GM12878 (cell line): ENCODE measurements around the gene SCARB1. TPM values are rescaled to one million over a fixed set of nuclear protein-coding genes. Genes with fewer than 3 reads are reported as not detected.

Experiments
- ATAC-seq: fragments of 200-7000 bp; cut with Tn5 transposase; 3 replicates; pipeline ENCODE4 v1.9.1; 2020; ENCODE audit warnings: mild to moderate bottlenecking, moderate library complexity
- BruUV-seq: library from RNA; stranded (reverse); fragments of 400-500 nt; replicated peaks from 2 replicates; lab custom pipeline; 2021; lab: Mats Ljungman, UMichigan
- CTCF ChIA-PET: fragments of 300-600 bp; sonication (Branson Sonifier 250); formaldehyde crosslinking; extraction: SDS; loops from one replicate; lab custom pipeline; 2021; ENCODE audit warnings: inconsistent platforms; lab: Yijun Ruan, JAX
- POLR2A ChIA-PET: fragments of 350-600 bp; formaldehyde crosslinking; extraction: SDS; loops from one replicate; lab custom pipeline; 2021; ENCODE audit warnings: inconsistent platforms; lab: Charles Lee
- RAD21 ChIA-PET: fragments of 300-600 bp; sonication (Branson Sonifier 250); formaldehyde crosslinking; loops from one replicate; lab custom pipeline; 2023; ENCODE audit warnings: antibody characterized with exemption; ENCODE audit not compliant: unreplicated experiment; lab: Charles Lee
- SMC1A ChIA-PET: fragments of 300-600 bp; sonication (Branson Sonifier 250); formaldehyde crosslinking; loops from one replicate; lab custom pipeline; 2023; ENCODE audit not compliant: unreplicated experiment, uncharacterized antibody; lab: Charles Lee
- DNase-seq: peaks from one replicate; pipeline ENCODE4 v3.0.0-alpha.2; 2011; ENCODE audit warnings: low read depth, low spot score
- FAIRE-seq: peaks from 3 replicates; lab custom pipeline; 2011; peaks lifted over from hg19 to GRCh38; lab: Jason Lieb, UNC
- H2AFZ ChIP-seq: 2 replicates; pipeline ENCODE4 v1.6.0; 2011; ENCODE audit warnings: low read depth, low read length, control low read depth; ENCODE audit not compliant: control insufficient read depth
- H3K27ac ChIP-seq: 2 replicates; pipeline ENCODE4 v1.5.1; 2011; ENCODE audit warnings: control low read depth; ENCODE audit not compliant: control insufficient read depth, insufficient read depth
- H3K27me3 ChIP-seq, 2 experiments: replicated peaks in 1 of 2; 2 replicates each; pipeline versions ENCODE4 v1.6.0 to v1.6.1; 2011; ENCODE audit warnings: low read length in 1 of 2; ENCODE audit not compliant: control insufficient read depth in 2 of 2, insufficient read depth in 2 of 2
- H3K36me3 ChIP-seq, 2 experiments: 2 replicates each; pipeline ENCODE4 v1.5.1; 2011; ENCODE audit warnings: low read length in 1 of 2; ENCODE audit not compliant: control insufficient read depth in 2 of 2, insufficient read depth in 2 of 2
- H3K4me1 ChIP-seq: 2 replicates; pipeline ENCODE4 v1.6.1; 2011; ENCODE audit warnings: mild to moderate bottlenecking, low read length, moderate library complexity, mixed read lengths; ENCODE audit not compliant: control insufficient read depth, insufficient read depth
- H3K4me2 ChIP-seq: 2 replicates; pipeline ENCODE4 v1.6.0; 2011; ENCODE audit warnings: control low read depth; ENCODE audit not compliant: control insufficient read depth, insufficient read depth
- H3K4me3 ChIP-seq: fragments of 200-600 bp; sonication (generic); 2 replicates; pipeline ENCODE4 v1.5.1; 2016
- H3K79me2 ChIP-seq: 2 replicates; pipeline ENCODE4 v1.6.0; 2011; ENCODE audit warnings: low read length; ENCODE audit not compliant: control insufficient read depth, insufficient read depth
- H3K9ac ChIP-seq: 2 replicates; pipeline ENCODE4 v1.8.0; 2011; ENCODE audit warnings: low read length, control low read depth, mixed read lengths; ENCODE audit not compliant: control insufficient read depth, insufficient read depth
- H3K9me3 ChIP-seq: replicated peaks from 3 replicates; pipeline ENCODE4 v1.5.1; 2011; ENCODE audit warnings: mild to moderate bottlenecking, low read length; ENCODE audit not compliant: control insufficient read depth, insufficient read depth
- H4K20me1 ChIP-seq: 2 replicates; pipeline ENCODE4 v1.6.0; 2011; ENCODE audit not compliant: control insufficient read depth, insufficient read depth
- CHD2 ChIP-seq: IDR thresholded peaks from 2 replicates; pipeline ENCODE4 v1.6.1; 2011; ENCODE audit warnings: low read depth, low read length, improper control_type of control experiment, borderline replicate concordance
- CREB1 ChIP-seq: IDR thresholded peaks from 2 replicates; pipeline ENCODE4 v1.6.1; 2012; ENCODE audit warnings: low read depth, mild to moderate bottlenecking, inconsistent platforms
- EED ChIP-seq: sonication (generic); IDR thresholded peaks from 2 replicates; pipeline ENCODE4 v1.6.1; 2016; ENCODE audit warnings: antibody characterized with exemption, low read depth
- EZH2 ChIP-seq: IDR thresholded peaks from 2 replicates; pipeline ENCODE4 v1.6.1; 2012; ENCODE audit warnings: low read depth, mild to moderate bottlenecking, control low read depth, inconsistent platforms, low read length, borderline replicate concordance; ENCODE audit not compliant: control insufficient read depth
- GATAD2B ChIP-seq: fragments of 450-650 bp; conservative IDR thresholded peaks from 2 replicates; pipeline ENCODE4 v1.6.1; 2017; ENCODE audit warnings: low read depth, mild to moderate bottlenecking, moderate library complexity
- IRF4 ChIP-seq: IDR thresholded peaks from 2 replicates; pipeline ENCODE4 v1.6.1; 2011; ENCODE audit warnings: low read depth, low read length
- RCOR1 ChIP-seq: conservative IDR thresholded peaks from 2 replicates; pipeline ENCODE4 v1.6.1; 2012; ENCODE audit warnings: low read depth, low read length, improper control_type of control experiment
- SUPT20H ChIP-seq: IDR thresholded peaks from 2 replicates; pipeline ENCODE4 v1.6.1; 2011; ENCODE audit warnings: low read depth, mild to moderate bottlenecking, low read length, moderate library complexity, borderline replicate concordance; ENCODE audit not compliant: control insufficient read depth
- TBL1XR1 ChIP-seq: IDR thresholded peaks from 2 replicates; pipeline ENCODE4 v1.6.1; 2012; ENCODE audit warnings: low read depth, low read length, improper control_type of control experiment
- ZNF622 ChIP-seq: fragments of 450-650 bp; IDR thresholded peaks from 2 replicates; pipeline ENCODE4 v1.6.1; 2017; ENCODE audit warnings: mild to moderate bottlenecking, inconsistent platforms
- WGBS: methylation state at CpG from one replicate; pipeline ENCODE4 v1.1.6; 2016; ENCODE audit warnings: low lambda C conversion rate; ENCODE audit not compliant: insufficient replicate concordance, insufficient coverage; ENCODE audit errors: missing lambda C conversion rate; 5-methylcytosine and 5-hydroxymethylcytosine counted together
- in situ Hi-C: fragments of 300-500 bp; cut with MboI; formaldehyde crosslinking; loops from 9 replicates; pipeline ENCODE4 v1.14.3; 2018; ENCODE audit warnings: mixed read lengths
- intact Hi-C: fragments of 100-400 bp; cut with micrococcal nuclease; formaldehyde crosslinking; loops from one replicate; pipeline ENCODE4 v1.14.2; 2022; ENCODE audit not compliant: unreplicated experiment
- polyA plus RNA-seq, 11 experiments: library from polyadenylated mRNA; depleted of rRNA in 4 of 11; unstranded in 6 of 11; stranded (reverse) in 5 of 11; fragments of >200 nt; fragmentation: Nextera tagmentation in 4 of 11; fragmentation: Illumina TruSeq in 1 of 11; extraction: Ambion mirVana in 4 of 11; extraction: Trizol in 1 of 11; gene quantifications; 1 replicate in 1 of 11; 2 replicates in 10 of 11; pipeline versions ENCODE4 v1.2.1 to v1.2.3, GENCODE V29; 2011 to 2016; ENCODE audit warnings: inconsistent platforms in 2 of 11, missing spikeins in 2 of 11, low read depth in 1 of 11
- total RNA-seq, 4 experiments: library from RNA; depleted of rRNA in 3 of 4; stranded (reverse); fragments of >200 nt in 3 of 4; fragmentation: Illumina TruSeq in 1 of 4; extraction: Trizol in 1 of 4; gene quantifications; 2 replicates each; pipeline versions ENCODE4 v1.2.1 to v1.2.3, GENCODE V29; 2013 to 2021
- TF ChIP-seq, protein P1 (sequence below): fragments of 450-650 bp; formaldehyde crosslinking; IDR thresholded peaks from 2 replicates; pipeline ENCODE4 v1.4.0; 2022; ENCODE audit warnings: mild to moderate bottlenecking, moderate library complexity
- TF ChIP-seq, protein P2 (sequence below): IDR thresholded peaks from 2 replicates; pipeline ENCODE4 v1.6.1; 2012; ENCODE audit warnings: low read length, inconsistent platforms
- TF ChIP-seq, protein P3 (sequence below): fragments of 450-650 bp; IDR thresholded peaks from 2 replicates; pipeline ENCODE4 v1.6.1; 2017; ENCODE audit warnings: borderline replicate concordance

SCARB1 gene
- total and polyA plus RNA-seq, 10 of the 15 experiments (the other 5 are each of a cell fraction or from before 2014, with no cell fraction given), result 0.34 to 104 (median 63.1) TPM

DNA sequence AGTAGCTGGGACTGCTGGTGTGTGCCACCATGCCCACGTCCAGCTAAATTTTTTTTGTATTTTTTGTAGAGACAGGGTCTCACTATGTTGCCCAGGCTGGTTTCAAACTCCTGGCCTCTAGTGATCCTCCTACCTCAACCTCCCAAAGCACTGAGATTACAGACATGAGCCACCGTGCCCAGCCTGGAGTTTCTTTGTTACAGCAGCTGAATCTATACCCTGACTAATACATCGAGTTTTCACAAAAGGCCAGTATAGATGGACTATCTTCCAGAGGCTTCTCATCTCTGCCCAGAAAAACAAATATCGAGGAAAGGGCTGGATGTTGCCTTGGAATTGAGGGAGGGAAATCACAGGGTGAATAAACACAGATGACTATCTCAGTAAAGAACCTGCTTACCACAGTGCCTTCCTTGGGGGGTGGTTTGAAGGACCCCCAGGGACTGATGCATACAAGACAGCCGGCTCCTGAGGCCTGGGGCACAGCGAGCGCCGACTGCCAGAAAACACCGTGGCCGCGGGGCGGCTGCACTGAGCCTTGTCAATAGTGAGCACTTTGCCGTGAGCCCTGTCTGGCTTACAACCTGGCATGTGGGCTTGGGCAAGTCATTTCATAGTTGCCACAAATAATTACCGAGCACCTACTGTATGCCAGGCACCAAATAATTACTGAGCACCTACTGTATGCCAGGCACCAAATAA is 111.9 kb downstream of the SCARB1 start:
- RAD21 ChIA-PET, result no interaction called here
- H3K79me2 ChIP-seq, result no peaks in the 10 kb centered on the region
- FAIRE-seq (no peak), ATAC-seq (no peak), DNase-seq (no peak)
- no peak overlapping the region for H2AFZ ChIP-seq
- SMC1A ChIA-PET, result interaction anchor here (1.4 to 1.7 kb wide), 2 partner anchors 8 to 13 kb away, joined by 4 to 5 read pairs; no protein-coding TSS in a partner anchor
- no peaks in the 10 kb centered on the region for H4K20me1 ChIP-seq
- H3K9ac ChIP-seq, result no peak overlapping the region
- peaks cover 9% of the 10 kb centered on the region for H3K4me1 ChIP-seq
- no peaks in the 10 kb centered on the region for H3K36me3 ChIP-seq
- H3K9me3 ChIP-seq, result peaks cover 3% of the 10 kb centered on the region
- POLR2A ChIA-PET, result interaction anchor here (0.6 kb wide), 1 partner anchor 64 kb away, joined by 3 read pairs; no protein-coding TSS in a partner anchor
- no peak overlapping the region for H3K27ac ChIP-seq
- no peak overlapping the region for H3K4me2 ChIP-seq
- H3K27me3 ChIP-seq, result no peaks in the 10 kb centered on the region
- WGBS, result 61% methylated on average over 14 of the region's 14 CpGs
- H3K4me3 ChIP-seq, result no peak overlapping the region
- intact Hi-C loops (no loop called here), in situ Hi-C loops (loop anchor here (25.0 kb wide), 1 partner anchor 390 kb away; no protein-coding TSS in a partner anchor)
- no peak for TF ChIP-seq EED
- no peak for TF ChIP-seq CREB1
- TF ChIP-seq RCOR1, result no peak
- TF ChIP-seq TBL1XR1, result no peak
- TF ChIP-seq EZH2, result no peak
- TF ChIP-seq CHD2, result no peak
- no peak for TF ChIP-seq IRF4
- no peak for TF ChIP-seq SUPT20H
- TF ChIP-seq, protein P1, sequence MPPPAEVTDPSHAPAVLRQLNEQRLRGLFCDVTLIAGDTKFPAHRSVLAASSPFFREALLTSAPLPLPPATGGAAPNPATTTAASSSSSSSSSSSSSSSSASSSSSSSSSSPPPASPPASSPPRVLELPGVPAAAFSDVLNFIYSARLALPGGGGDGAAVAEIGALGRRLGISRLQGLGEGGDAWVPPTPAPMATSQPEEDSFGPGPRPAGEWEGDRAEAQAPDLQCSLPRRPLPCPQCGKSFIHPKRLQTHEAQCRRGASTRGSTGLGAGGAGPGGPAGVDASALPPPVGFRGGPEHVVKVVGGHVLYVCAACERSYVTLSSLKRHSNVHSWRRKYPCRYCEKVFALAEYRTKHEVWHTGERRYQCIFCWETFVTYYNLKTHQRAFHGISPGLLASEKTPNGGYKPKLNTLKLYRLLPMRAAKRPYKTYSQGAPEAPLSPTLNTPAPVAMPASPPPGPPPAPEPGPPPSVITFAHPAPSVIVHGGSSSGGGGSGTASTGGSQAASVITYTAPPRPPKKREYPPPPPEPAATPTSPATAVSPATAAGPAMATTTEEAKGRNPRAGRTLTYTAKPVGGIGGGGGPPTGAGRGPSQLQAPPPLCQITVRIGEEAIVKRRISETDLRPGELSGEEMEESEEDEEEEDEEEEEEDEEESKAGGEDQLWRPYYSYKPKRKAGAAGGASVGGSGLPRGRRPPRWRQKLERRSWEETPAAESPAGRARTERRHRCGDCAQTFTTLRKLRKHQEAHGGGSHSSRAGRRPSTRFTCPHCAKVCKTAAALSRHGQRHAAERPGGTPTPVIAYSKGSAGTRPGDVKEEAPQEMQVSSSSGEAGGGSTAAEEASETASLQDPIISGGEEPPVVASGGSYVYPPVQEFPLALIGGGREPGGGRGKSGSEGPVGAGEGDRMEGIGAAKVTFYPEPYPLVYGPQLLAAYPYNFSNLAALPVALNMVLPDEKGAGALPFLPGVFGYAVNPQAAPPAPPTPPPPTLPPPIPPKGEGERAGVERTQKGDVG, result no peak
- TF ChIP-seq, protein P2, sequence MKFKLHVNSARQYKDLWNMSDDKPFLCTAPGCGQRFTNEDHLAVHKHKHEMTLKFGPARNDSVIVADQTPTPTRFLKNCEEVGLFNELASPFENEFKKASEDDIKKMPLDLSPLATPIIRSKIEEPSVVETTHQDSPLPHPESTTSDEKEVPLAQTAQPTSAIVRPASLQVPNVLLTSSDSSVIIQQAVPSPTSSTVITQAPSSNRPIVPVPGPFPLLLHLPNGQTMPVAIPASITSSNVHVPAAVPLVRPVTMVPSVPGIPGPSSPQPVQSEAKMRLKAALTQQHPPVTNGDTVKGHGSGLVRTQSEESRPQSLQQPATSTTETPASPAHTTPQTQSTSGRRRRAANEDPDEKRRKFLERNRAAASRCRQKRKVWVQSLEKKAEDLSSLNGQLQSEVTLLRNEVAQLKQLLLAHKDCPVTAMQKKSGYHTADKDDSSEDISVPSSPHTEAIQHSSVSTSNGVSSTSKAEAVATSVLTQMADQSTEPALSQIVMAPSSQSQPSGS, result no peak
- no peak for TF ChIP-seq GATAD2B
- no peak for TF ChIP-seq ZNF622
- TF ChIP-seq, protein P3, sequence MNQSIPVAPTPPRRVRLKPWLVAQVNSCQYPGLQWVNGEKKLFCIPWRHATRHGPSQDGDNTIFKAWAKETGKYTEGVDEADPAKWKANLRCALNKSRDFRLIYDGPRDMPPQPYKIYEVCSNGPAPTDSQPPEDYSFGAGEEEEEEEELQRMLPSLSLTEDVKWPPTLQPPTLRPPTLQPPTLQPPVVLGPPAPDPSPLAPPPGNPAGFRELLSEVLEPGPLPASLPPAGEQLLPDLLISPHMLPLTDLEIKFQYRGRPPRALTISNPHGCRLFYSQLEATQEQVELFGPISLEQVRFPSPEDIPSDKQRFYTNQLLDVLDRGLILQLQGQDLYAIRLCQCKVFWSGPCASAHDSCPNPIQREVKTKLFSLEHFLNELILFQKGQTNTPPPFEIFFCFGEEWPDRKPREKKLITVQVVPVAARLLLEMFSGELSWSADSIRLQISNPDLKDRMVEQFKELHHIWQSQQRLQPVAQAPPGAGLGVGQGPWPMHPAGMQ, result no peak
- CTCF ChIA-PET, result interaction anchor here (0.8 to 1.0 kb wide), 4 partner anchors 14 to 716 kb away, joined by 3 to 5 read pairs (median 3); no protein-coding TSS in a partner anchor
- BruUV-seq, result no TSS peak
